ENCODE measurements around the gene CLDN25.

CLDN25 gene

GRCh38 chr11:113779496-113779895 lies at the start of gene CLDN25:
Gene CLDN25 (plus strand): TSS chr11:113779796. CDS start chr11:113779796, 0 bp downstream.
- Histone ChIP-seq H3K27me3 (ENCODE audit: insufficient read depth, low read depth) (no peaks in the 10 kb centered on the region), H3K79me2 (ENCODE audit: insufficient read depth, low read depth) (no peaks in the 10 kb centered on the region), H3K4me2 (no peak within 1 kb of the TSS), H3K27ac (no peak within 1 kb of the TSS), H3K4me1 (ENCODE audit: low read depth, poor library complexity, severe bottlenecking) (no peaks in the 10 kb centered on the region), H3K4me3 (IDR thresholded peaks at IDR 0.05; ENCODE audit: insufficient read depth, low read depth, low read length) (no peak within 1 kb of the TSS), H2AFZ (ENCODE audit: low read depth) (no peak within 1 kb of the TSS), H3K9ac (no peak within 1 kb of the TSS), H4K20me1 (ENCODE audit: insufficient read depth) (no peaks in the 10 kb centered on the region), H3K36me3 (ENCODE audit: insufficient read depth) (no peaks in the 10 kb centered on the region)
- no peak for TF ChIP-seq CTCF (conservative IDR thresholded peaks at IDR 0.05; ENCODE audit: low read depth, low read length)

GRCh38 chr11:113730887-113731726 lies 48.5 kb upstream of the CLDN25 start:
- no peak overlapping the region for H3K9ac ChIP-seq
- no peak overlapping the region for H3K27ac ChIP-seq
- no peaks in the 10 kb centered on the region for H3K79me2 ChIP-seq (ENCODE audit: insufficient read depth, low read depth)
- H3K4me3 ChIP-seq (IDR thresholded peaks at IDR 0.05; ENCODE audit: insufficient read depth, low read depth, low read length), result no peak overlapping the region
- H3K27me3 ChIP-seq (ENCODE audit: insufficient read depth, low read depth), result no peaks in the 10 kb centered on the region
- no peaks in the 10 kb centered on the region for H3K36me3 ChIP-seq (ENCODE audit: insufficient read depth)
- no peak for TF ChIP-seq CTCF (conservative IDR thresholded peaks at IDR 0.05; ENCODE audit: low read depth, low read length)
- H3K4me2 ChIP-seq, result no peak overlapping the region
- H3K4me1 ChIP-seq (ENCODE audit: low read depth, poor library complexity, severe bottlenecking), result no peaks in the 10 kb centered on the region
- no peak overlapping the region for H2AFZ ChIP-seq (ENCODE audit: low read depth)
- H4K20me1 ChIP-seq (ENCODE audit: insufficient read depth), result no peaks in the 10 kb centered on the region

GRCh38 chr11:113732092-113732491 lies 47.5 kb upstream of the CLDN25 start:
- H3K9ac ChIP-seq, result no peak overlapping the region
- TF ChIP-seq CTCF (conservative IDR thresholded peaks at IDR 0.05; ENCODE audit: low read depth, low read length), result no peak
- no peaks in the 10 kb centered on the region for H4K20me1 ChIP-seq (ENCODE audit: insufficient read depth)
- no peak overlapping the region for H2AFZ ChIP-seq (ENCODE audit: low read depth)
- no peak overlapping the region for H3K4me3 ChIP-seq (IDR thresholded peaks at IDR 0.05; ENCODE audit: insufficient read depth, low read depth, low read length)
- no peaks in the 10 kb centered on the region for H3K27me3 ChIP-seq (ENCODE audit: insufficient read depth, low read depth)
- no peak overlapping the region for H3K27ac ChIP-seq
- no peaks in the 10 kb centered on the region for H3K4me1 ChIP-seq (ENCODE audit: low read depth, poor library complexity, severe bottlenecking)
- H3K79me2 ChIP-seq (ENCODE audit: insufficient read depth, low read depth), result no peaks in the 10 kb centered on the region
- no peaks in the 10 kb centered on the region for H3K36me3 ChIP-seq (ENCODE audit: insufficient read depth)
- no peak overlapping the region for H3K4me2 ChIP-seq

- H3K27me3 ChIP-seq (ENCODE audit: insufficient read depth, low read depth), result no peaks in the 10 kb centered on the region
- H3K4me2 ChIP-seq, result no peak overlapping the region
- no peaks in the 10 kb centered on the region for H3K36me3 ChIP-seq (ENCODE audit: insufficient read depth)
- no peak for TF ChIP-seq CTCF (conservative IDR thresholded peaks at IDR 0.05; ENCODE audit: low read depth, low read length)
- H2AFZ ChIP-seq (ENCODE audit: low read depth), result no peak overlapping the region
- no peak overlapping the region for H3K4me3 ChIP-seq (IDR thresholded peaks at IDR 0.05; ENCODE audit: insufficient read depth, low read depth, low read length)
- no peak overlapping the region for H3K9ac ChIP-seq
- no peaks in the 10 kb centered on the region for H4K20me1 ChIP-seq (ENCODE audit: insufficient read depth)
- H3K4me1 ChIP-seq (ENCODE audit: low read depth, poor library complexity, severe bottlenecking), result no peaks in the 10 kb centered on the region
- no peak overlapping the region for H3K27ac ChIP-seq
- H3K79me2 ChIP-seq (ENCODE audit: insufficient read depth, low read depth), result no peaks in the 10 kb centered on the region
These were observed 43.3 kb upstream of the CLDN25 start for GRCh38 chr11:113736323-113736722.
